Measurements from ENCODE around the gene TRMT2A. TPM values are rescaled to one million over a fixed set of nuclear protein-coding genes. Genes with fewer than 3 reads are reported as not detected.

Gene TRMT2A
- total RNA-seq, 2 donors from 2014 or later: 76.8 to 98.6 TPM

GRCh38 chr22:20138868-20139267 is 21.8 kb upstream of the TRMT2A start:
- no peak for ATAC-seq
- Histone ChIP-seq H3K36me3 (replicated peaks in 1 of 2; ENCODE audit: insufficient read depth in 1 of 2, low read depth in 2 of 2) (no peaks in the 10 kb centered on the region), H3K27me3 (no peaks in the 10 kb centered on the region), H3K27ac (no peak overlapping the region), H3K4me3 (no peak overlapping the region), H3K9me3 (no peaks in the 10 kb centered on the region), H3K4me1 (peaks cover 34% of the 10 kb centered on the region)
- TF ChIP-seq CTCF (IDR thresholded peaks at IDR 0.05) (no peak), POLR2A (IDR thresholded peaks at IDR 0.05) (no peak)
- no peak for DNase-seq
- WGBS, 2 donors: 86 to 91% methylated on average over 5 to 13 of the region's 16 CpGs
- intact Hi-C loops (cut with DNase I): no loop called here

- H3K4me3 ChIP-seq: no peak overlapping the region
- whole genome bisulfite sequencing, 2 donors: 57 to 64% methylated on average over 4 of the region's 4 CpGs
- no peak for ATAC-seq
These were observed 21.4 kb upstream of the TRMT2A start for GRCh38 chr22:20138417-20138738.

GRCh38 chr22:20137671-20138416 is 20.8 kb upstream of the TRMT2A start:
- H3K9me3 ChIP-seq: no peaks in the 10 kb centered on the region
- no peak for TF ChIP-seq CTCF (IDR thresholded peaks at IDR 0.05)
- TF ChIP-seq POLR2A (IDR thresholded peaks at IDR 0.05): no peak
- no peak overlapping the region for H3K4me3 ChIP-seq
- no peak overlapping the region for H3K27ac ChIP-seq
- no peak for ATAC-seq
- DNase-seq: no peak
- intact Hi-C loops (cut with DNase I): no loop called here
- H3K4me1 ChIP-seq: peaks cover 43% of the 10 kb centered on the region
- 50 to 63% methylated on average over 1 to 26 of the region's 26 CpGs for WGBS, 2 donors
- H3K36me3 ChIP-seq (replicated peaks in 1 of 2; ENCODE audit: insufficient read depth in 1 of 2, low read depth in 2 of 2): no peaks in the 10 kb centered on the region
- no peaks in the 10 kb centered on the region for H3K27me3 ChIP-seq

More at GRCh38 chr22:20138417-20138738, 21.4 kb upstream of the TRMT2A start:
- DNase-seq: no peak
- Histone ChIP-seq H3K9me3 (no peaks in the 10 kb centered on the region), H3K27ac (no peak overlapping the region), H3K36me3 (replicated peaks in 1 of 2; ENCODE audit: insufficient read depth in 1 of 2, low read depth in 2 of 2) (no peaks in the 10 kb centered on the region), H3K4me1 (peaks cover 37% of the 10 kb centered on the region), H3K27me3 (no peaks in the 10 kb centered on the region)
- intact Hi-C loops (cut with DNase I): no loop called here
- TF ChIP-seq POLR2A (IDR thresholded peaks at IDR 0.05) (no peak), CTCF (IDR thresholded peaks at IDR 0.05) (no peak)

- ATAC-seq: no peak
- no peak overlapping the region for H3K27ac ChIP-seq
- TF ChIP-seq CTCF (IDR thresholded peaks at IDR 0.05): no peak
- no peak for TF ChIP-seq POLR2A (IDR thresholded peaks at IDR 0.05)
- peaks cover 49% of the 10 kb centered on the region for H3K4me1 ChIP-seq
- 83 to 93% methylated on average over 6 to 13 of the region's 13 CpGs for WGBS, 2 donors
- H3K4me3 ChIP-seq: no peak overlapping the region
- H3K36me3 ChIP-seq (replicated peaks in 1 of 2; ENCODE audit: insufficient read depth in 1 of 2, low read depth in 2 of 2): no peaks in the 10 kb centered on the region
- no peak for DNase-seq
- intact Hi-C loops (cut with DNase I): no loop called here
- H3K27me3 ChIP-seq: no peaks in the 10 kb centered on the region
- no peaks in the 10 kb centered on the region for H3K9me3 ChIP-seq
These were observed 20.1 kb upstream of the TRMT2A start for GRCh38 chr22:20137113-20137512.

- Histone ChIP-seq H3K4me3 (no peak overlapping the region), H3K27ac (no peak overlapping the region), H3K27me3 (no peaks in the 10 kb centered on the region), H3K4me1 (peaks cover 49% of the 10 kb centered on the region), H3K36me3 (replicated peaks in 1 of 2; ENCODE audit: insufficient read depth in 1 of 2, low read depth in 2 of 2) (no peaks in the 10 kb centered on the region), H3K9me3 (no peaks in the 10 kb centered on the region)
- WGBS, 2 donors: 95 to 100% methylated on average over 1 to 5 of the region's 5 CpGs
- intact Hi-C loops (cut with DNase I): no loop called here
- ATAC-seq: no peak
- no peak for DNase-seq
- TF ChIP-seq POLR2A (IDR thresholded peaks at IDR 0.05): no peak
- no peak for TF ChIP-seq CTCF (IDR thresholded peaks at IDR 0.05)
These were observed 19.5 kb upstream of the TRMT2A start for GRCh38 chr22:20136603-20136873.

Data from body of pancreas (tissue), 4 donors.